ENCODE measurements around the gene LOXL1. TPM values are rescaled to one million over a fixed set of nuclear protein-coding genes. Genes with fewer than 3 reads are reported as not detected.
A peak's percentile ranks its signal among the peaks of the same experiment; 100 is the strongest.

LOXL1 gene
- total and polyA plus RNA-seq, 4 experiments from 2014 or later = 1.6 to 13.1 (median 4.2) TPM

GRCh38 chr15:73915082-73915481, 11.2 kb upstream of the LOXL1 start:
- no peaks in the 10 kb centered on the region for H3K36me3 ChIP-seq (ENCODE audit: insufficient read depth, low read length)
- intact Hi-C loops (cut with micrococcal nuclease) = no loop called here
- peaks cover 0 to 9% (median 2%) of the 10 kb centered on the region in 8 donors for H3K9me3 Mint-ChIP-seq
- H3K4me3 ChIP-seq (ENCODE audit: low read length in 2 of 2) = no peak overlapping the region
- H3K27ac ChIP-seq (ENCODE audit: low read depth, low read length) = no peak overlapping the region
- no peaks in the 10 kb centered on the region for H3K9me3 ChIP-seq (ENCODE audit: control insufficient read depth in 1 of 2, low read length in 2 of 2)
- peak overlapping the region in 1 of 8 donors; percentile 23 for H3K4me3 Mint-ChIP-seq
- ChIA-PET CTCF (ENCODE audit: partially characterized antibody) (interaction anchor here (1.7 to 3.3 kb wide), 2 partner anchors 9 to 12 kb away, joined by 4 to 18 read pairs; no protein-coding TSS in a partner anchor), POLR2A (ENCODE audit: partially characterized antibody) (no interaction called here)
- peaks cover 21 to 34% of the 10 kb centered on the region in 2 donors for H3K36me3 Mint-ChIP-seq
- peaks cover 0 to 2% of the 10 kb centered on the region in 2 donors for H3K27me3 Mint-ChIP-seq
- no peak for DNase-seq
- peaks cover 12% of the 10 kb centered on the region for H3K4me1 ChIP-seq (ENCODE audit: insufficient read depth, low read length)
- peaks cover 6 to 35% (median 19%) of the 10 kb centered on the region in 4 donors for H3K4me1 Mint-ChIP-seq
- no peaks in the 10 kb centered on the region for H3K27me3 ChIP-seq (ENCODE audit: insufficient read depth, low read length)
- peak overlapping the region in 1 of 7 donors; percentile 57 for H3K27ac Mint-ChIP-seq

- intact Hi-C loops (cut with micrococcal nuclease) = no loop called here
- H3K4me3 Mint-ChIP-seq = peak overlapping the region in 1 of 8 donors; percentile 52
- Histone ChIP-seq H3K9me3 (ENCODE audit: control insufficient read depth in 1 of 2, low read length in 2 of 2) (no peaks in the 10 kb centered on the region), H3K27ac (ENCODE audit: low read depth, low read length) (no peak overlapping the region), H3K27me3 (ENCODE audit: insufficient read depth, low read length) (no peaks in the 10 kb centered on the region), H3K4me3 (ENCODE audit: low read length in 2 of 2) (no peak overlapping the region), H3K36me3 (ENCODE audit: insufficient read depth, low read length) (no peaks in the 10 kb centered on the region), H3K4me1 (ENCODE audit: insufficient read depth, low read length) (peaks cover 41% of the 10 kb centered on the region)
- ChIA-PET POLR2A (ENCODE audit: partially characterized antibody) (no interaction called here), CTCF (ENCODE audit: partially characterized antibody) (no interaction called here)
- H3K27me3 Mint-ChIP-seq = peaks cover 0 to 2% of the 10 kb centered on the region in 2 donors
- H3K27ac Mint-ChIP-seq = peak overlapping the region in 5 of 7 donors; percentile 10 to 87 (median 73)
- peaks cover 22 to 53% (median 38%) of the 10 kb centered on the region in 4 donors for H3K4me1 Mint-ChIP-seq
- DNase-seq = no peak
- peaks cover 26 to 34% of the 10 kb centered on the region in 2 donors for H3K36me3 Mint-ChIP-seq
- peaks cover 0 to 9% (median 2%) of the 10 kb centered on the region in 8 donors for H3K9me3 Mint-ChIP-seq
Measured at GRCh38 chr15:73918784-73919183, 7.5 kb upstream of the LOXL1 start.

GRCh38 chr15:73919706-73920105, 6.6 kb upstream of the LOXL1 start:
- ChIA-PET CTCF (ENCODE audit: partially characterized antibody) (interaction anchor here (1.1 to 1.8 kb wide), 5 partner anchors 10 to 39 kb away, joined by 3 to 5 read pairs (median 4); no protein-coding TSS in a partner anchor), POLR2A (ENCODE audit: partially characterized antibody) (interaction anchor here (1.1 to 1.9 kb wide), 2 partner anchors 11 kb away, joined by 4 to 7 read pairs; no protein-coding TSS in a partner anchor)
- peaks cover 27 to 54% (median 40%) of the 10 kb centered on the region in 4 donors for H3K4me1 Mint-ChIP-seq
- peak overlapping the region; percentile 75 to 97 (median 93) for H3K27ac Mint-ChIP-seq
- H3K27me3 ChIP-seq (ENCODE audit: insufficient read depth, low read length) = no peaks in the 10 kb centered on the region
- no peaks in the 10 kb centered on the region for H3K36me3 ChIP-seq (ENCODE audit: insufficient read depth, low read length)
- H3K9me3 Mint-ChIP-seq = peaks cover 0 to 9% (median 2%) of the 10 kb centered on the region in 8 donors
- no peak overlapping the region for H3K4me3 ChIP-seq (ENCODE audit: low read length in 2 of 2)
- H3K4me3 Mint-ChIP-seq = peak overlapping the region in 4 of 8 donors; percentile 43 to 76 (median 66)
- H3K4me1 ChIP-seq (ENCODE audit: insufficient read depth, low read length) = peaks cover 45% of the 10 kb centered on the region
- H3K27me3 Mint-ChIP-seq = no peaks in the 10 kb centered on the region
- no peak for DNase-seq
- intact Hi-C loops (cut with micrococcal nuclease) = no loop called here
- peak overlapping the region; percentile 57 for H3K27ac ChIP-seq (ENCODE audit: low read depth, low read length)
- H3K9me3 ChIP-seq (ENCODE audit: control insufficient read depth in 1 of 2, low read length in 2 of 2) = no peaks in the 10 kb centered on the region
- peaks cover 26 to 34% of the 10 kb centered on the region in 2 donors for H3K36me3 Mint-ChIP-seq

- peaks cover 0 to 9% (median under 1%) of the 10 kb centered on the region in 8 donors for H3K9me3 Mint-ChIP-seq
- H3K36me3 Mint-ChIP-seq = peaks cover 22 to 27% of the 10 kb centered on the region in 2 donors
- H3K4me3 Mint-ChIP-seq = peak overlapping the region in 4 of 8 donors; percentile 9 to 46 (median 29)
- peak overlapping the region; percentile 53 for H3K27ac ChIP-seq (ENCODE audit: low read depth, low read length)
- H3K36me3 ChIP-seq (ENCODE audit: insufficient read depth, low read length) = no peaks in the 10 kb centered on the region
- DNase-seq = no peak
- POLR2A ChIA-PET (ENCODE audit: partially characterized antibody) = interaction anchor here (0.6 to 1.9 kb wide), 3 partner anchors 9 to 33 kb away, joined by 3 to 7 read pairs (median 4); no protein-coding TSS in a partner anchor
- no peak overlapping the region for H3K4me3 ChIP-seq (ENCODE audit: low read length in 2 of 2)
- peaks cover 35 to 65% (median 51%) of the 10 kb centered on the region in 4 donors for H3K4me1 Mint-ChIP-seq
- H3K27me3 ChIP-seq (ENCODE audit: insufficient read depth, low read length) = no peaks in the 10 kb centered on the region
- peaks cover 62% of the 10 kb centered on the region for H3K4me1 ChIP-seq (ENCODE audit: insufficient read depth, low read length)
- intact Hi-C loops (cut with micrococcal nuclease) = no loop called here
- H3K9me3 ChIP-seq (ENCODE audit: control insufficient read depth in 1 of 2, low read length in 2 of 2) = no peaks in the 10 kb centered on the region
- H3K27me3 Mint-ChIP-seq = no peaks in the 10 kb centered on the region
- CTCF ChIA-PET (ENCODE audit: partially characterized antibody) = interaction anchor here (1.1 to 1.4 kb wide), 3 partner anchors 9 to 36 kb away, joined by 3 to 5 read pairs (median 4); no protein-coding TSS in a partner anchor
- peak overlapping the region; percentile 61 to 93 (median 78) for H3K27ac Mint-ChIP-seq
Measured at GRCh38 chr15:73921254-73921925, 4.9 kb upstream of the LOXL1 start.

GRCh38 chr15:73922186-73923151, 3.8 kb upstream of the LOXL1 start:
- no peak for DNase-seq
- Histone ChIP-seq H3K27me3 (ENCODE audit: insufficient read depth, low read length) (no peaks in the 10 kb centered on the region), H3K36me3 (ENCODE audit: insufficient read depth, low read length) (no peaks in the 10 kb centered on the region), H3K9me3 (ENCODE audit: control insufficient read depth in 1 of 2, low read length in 2 of 2) (no peaks in the 10 kb centered on the region), H3K27ac (ENCODE audit: low read depth, low read length) (peak overlapping the region; percentile 59), H3K4me3 (ENCODE audit: low read length in 2 of 2) (no peak overlapping the region), H3K4me1 (ENCODE audit: insufficient read depth, low read length) (peaks cover 66% of the 10 kb centered on the region)
- ChIA-PET CTCF (ENCODE audit: partially characterized antibody) (interaction anchor here (1.2 to 3.5 kb wide), 4 partner anchors 9 to 35 kb away, joined by 3 to 10 read pairs (median 4); no protein-coding TSS in a partner anchor), POLR2A (ENCODE audit: partially characterized antibody) (interaction anchor here (0.6 to 1.5 kb wide), 2 partner anchors 20 to 32 kb away, joined by 3 to 4 read pairs; no protein-coding TSS in a partner anchor)
- peaks cover 20% of the 10 kb centered on the region in 2 donors for H3K36me3 Mint-ChIP-seq
- intact Hi-C loops (cut with micrococcal nuclease) = no loop called here
- H3K4me1 Mint-ChIP-seq = peaks cover 35 to 65% (median 51%) of the 10 kb centered on the region in 4 donors
- H3K27me3 Mint-ChIP-seq = no peaks in the 10 kb centered on the region
- peak overlapping the region; percentile 52 to 93 (median 82) for H3K27ac Mint-ChIP-seq
- peaks cover 0 to 9% (median 0%) of the 10 kb centered on the region in 8 donors for H3K9me3 Mint-ChIP-seq
- peak overlapping the region in 2 of 8 donors; percentile 13 to 23 for H3K4me3 Mint-ChIP-seq

GRCh38 chr15:73923156-73923487, 3.1 kb upstream of the LOXL1 start:
- H3K36me3 Mint-ChIP-seq = peaks cover 13 to 14% of the 10 kb centered on the region in 2 donors
- no peaks in the 10 kb centered on the region for H3K27me3 Mint-ChIP-seq
- peak overlapping the region; percentile 47 to 93 (median 88) for H3K27ac Mint-ChIP-seq
- peak overlapping the region; percentile 59 for H3K27ac ChIP-seq (ENCODE audit: low read depth, low read length)
- no peak overlapping the region for H3K4me3 ChIP-seq (ENCODE audit: low read length in 2 of 2)
- intact Hi-C loops (cut with micrococcal nuclease) = no loop called here
- no peaks in the 10 kb centered on the region for H3K36me3 ChIP-seq (ENCODE audit: insufficient read depth, low read length)
- no peaks in the 10 kb centered on the region for H3K27me3 ChIP-seq (ENCODE audit: insufficient read depth, low read length)
- ChIA-PET CTCF (ENCODE audit: partially characterized antibody) (interaction anchor here (1.4 to 3.5 kb wide), 3 partner anchors 9 to 34 kb away, joined by 3 to 10 read pairs (median 5); no protein-coding TSS in a partner anchor), POLR2A (ENCODE audit: partially characterized antibody) (no interaction called here)
- peak overlapping the region in 2 of 8 donors; percentile 13 to 23 for H3K4me3 Mint-ChIP-seq
- H3K9me3 Mint-ChIP-seq = peaks cover 0 to 6% (median 0%) of the 10 kb centered on the region in 8 donors
- peaks cover 34 to 64% (median 50%) of the 10 kb centered on the region in 4 donors for H3K4me1 Mint-ChIP-seq
- H3K4me1 ChIP-seq (ENCODE audit: insufficient read depth, low read length) = peaks cover 69% of the 10 kb centered on the region
- no peak for DNase-seq
- no peaks in the 10 kb centered on the region for H3K9me3 ChIP-seq (ENCODE audit: control insufficient read depth in 1 of 2, low read length in 2 of 2)

All from CD4-positive, alpha-beta memory T cell (primary cell).